ENCODE data around the gene SMYD2.
"Not testable (repeated sequence)": the region's sequence is repeated elsewhere in the genome, so short reads cannot be mapped to it uniquely, and the experiment has no call there.

SMYD2 gene

DNA sequence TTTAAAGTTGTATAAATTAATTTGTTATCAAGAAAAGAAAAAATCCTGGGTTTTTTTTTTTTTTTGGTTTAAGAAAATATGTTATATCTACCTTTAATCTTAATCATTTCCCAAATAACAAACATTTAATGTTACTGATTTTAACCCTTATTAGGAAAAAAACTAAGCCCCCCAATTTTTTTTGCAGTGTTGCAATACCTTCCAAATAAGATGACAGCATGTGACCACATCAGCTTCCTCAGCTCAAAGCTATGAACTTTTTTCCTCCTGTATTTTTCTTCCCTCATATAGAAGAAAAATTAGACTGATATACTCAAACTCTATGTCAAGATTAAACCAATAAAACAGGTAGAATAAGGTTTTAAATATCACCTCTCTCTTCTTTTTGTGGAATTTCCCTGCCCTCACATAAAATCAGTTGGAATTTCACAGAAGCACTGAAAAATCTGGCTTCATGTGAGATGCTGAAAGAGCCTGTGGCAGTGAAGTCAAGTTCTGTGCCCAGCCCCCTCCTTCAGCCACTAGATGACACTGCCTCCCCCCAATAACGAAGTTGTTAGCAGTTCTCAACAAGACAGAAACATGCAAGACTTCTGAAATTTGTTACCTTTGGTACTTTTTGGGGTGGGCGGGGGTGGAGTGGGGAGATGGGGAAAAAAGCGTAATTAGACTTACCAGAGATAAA is 9.6 kb upstream of the SMYD2 start:
- DNase-seq (ENCODE audit: low read depth in 2 of 2): no peak

- no peak for DNase-seq (ENCODE audit: low read depth in 2 of 2)
Measured at GRCh38 chr1:214271995-214272731, 8.8 kb upstream of the SMYD2 start.

DNA sequence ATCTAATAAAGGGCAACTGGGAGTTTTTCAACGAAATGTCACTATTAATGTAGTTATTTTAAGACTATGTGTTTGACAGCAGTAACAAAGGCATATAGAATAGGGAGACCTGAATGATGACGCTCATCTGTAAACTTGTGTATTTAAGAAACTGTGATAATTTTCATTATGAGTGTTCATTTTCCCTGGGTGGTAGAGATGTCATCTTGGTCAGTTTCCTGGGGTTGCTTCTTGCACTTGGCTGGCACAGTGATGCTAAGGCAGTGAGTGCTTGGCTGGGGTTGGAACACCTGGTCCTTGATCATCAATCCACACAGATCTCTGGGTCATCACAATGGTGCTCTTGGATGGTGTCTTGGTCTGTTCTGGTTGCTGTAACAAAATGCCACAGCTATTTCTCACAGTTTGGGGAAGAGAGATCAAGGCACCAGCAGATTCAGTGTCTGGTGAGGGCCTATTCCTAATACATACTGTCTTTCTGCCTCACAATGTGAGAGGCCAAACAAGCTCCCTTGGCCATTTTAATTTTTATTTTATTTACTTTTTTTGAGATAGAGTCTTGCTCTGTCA is 7.9 kb upstream of the SMYD2 start:
- no peak for DNase-seq (ENCODE audit: low read depth in 2 of 2)

GRCh38 chr1:214275700-214276099 is 5.3 kb upstream of the SMYD2 start:
- DNase-seq (ENCODE audit: low read depth in 2 of 2): not testable (repeated sequence)

- DNase-seq (ENCODE audit: low read depth in 2 of 2): no peak
Measured at GRCh38 chr1:214276786-214277185, 4.2 kb upstream of the SMYD2 start.

DNA sequence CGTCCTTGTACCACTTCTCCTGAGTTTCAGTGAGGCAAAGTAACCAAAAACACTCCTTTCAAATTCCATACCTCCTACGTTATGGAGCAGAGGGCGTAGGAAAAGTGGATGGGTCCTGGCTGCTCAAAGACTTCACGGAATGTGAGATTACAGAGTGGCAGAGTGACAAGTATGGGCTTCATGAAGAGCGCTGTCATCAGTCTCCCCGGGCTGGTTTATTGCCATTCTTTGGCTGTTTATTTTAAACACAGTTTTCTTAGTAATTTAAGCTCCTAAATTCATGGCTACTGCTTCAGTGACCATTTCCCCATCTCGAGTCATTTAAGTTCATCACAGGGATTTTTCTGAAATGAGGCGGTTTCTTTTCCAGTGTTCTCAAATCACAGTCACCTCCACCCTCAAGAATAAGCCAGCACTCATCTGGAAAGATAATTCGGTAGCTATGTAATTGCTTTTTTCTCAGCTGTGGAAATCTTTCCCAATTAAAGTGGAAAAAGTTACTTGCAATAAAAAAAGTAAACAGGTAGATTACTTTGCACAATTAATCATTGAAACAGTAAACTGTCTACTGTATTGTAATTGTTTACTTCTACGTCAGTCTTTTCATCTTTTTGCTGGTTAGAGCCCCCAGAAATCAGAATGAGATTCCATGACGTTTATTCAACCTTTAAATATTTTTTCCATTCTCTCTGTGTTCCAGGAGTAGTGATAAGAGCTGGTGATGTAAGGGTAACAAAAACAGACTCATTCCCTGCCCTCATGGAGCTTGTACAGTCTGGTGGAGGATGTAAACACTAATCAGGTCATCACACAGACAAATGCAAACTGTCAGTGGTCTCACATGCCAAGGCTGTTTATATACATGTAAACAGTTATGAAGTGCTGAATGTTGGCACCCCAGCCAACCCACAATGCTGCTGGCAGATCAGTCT is 3.0 kb upstream of the SMYD2 start:
- no peak for DNase-seq (ENCODE audit: low read depth in 2 of 2)

- DNase-seq (ENCODE audit: low read depth in 2 of 2): no peak
Measured at GRCh38 chr1:214280386-214281020, 456 bp upstream of the SMYD2 start.

- no peak for DNase-seq (ENCODE audit: low read depth in 2 of 2)
Measured at GRCh38 chr1:214281720-214282629, 1.0 kb downstream of the SMYD2 start.

DNA sequence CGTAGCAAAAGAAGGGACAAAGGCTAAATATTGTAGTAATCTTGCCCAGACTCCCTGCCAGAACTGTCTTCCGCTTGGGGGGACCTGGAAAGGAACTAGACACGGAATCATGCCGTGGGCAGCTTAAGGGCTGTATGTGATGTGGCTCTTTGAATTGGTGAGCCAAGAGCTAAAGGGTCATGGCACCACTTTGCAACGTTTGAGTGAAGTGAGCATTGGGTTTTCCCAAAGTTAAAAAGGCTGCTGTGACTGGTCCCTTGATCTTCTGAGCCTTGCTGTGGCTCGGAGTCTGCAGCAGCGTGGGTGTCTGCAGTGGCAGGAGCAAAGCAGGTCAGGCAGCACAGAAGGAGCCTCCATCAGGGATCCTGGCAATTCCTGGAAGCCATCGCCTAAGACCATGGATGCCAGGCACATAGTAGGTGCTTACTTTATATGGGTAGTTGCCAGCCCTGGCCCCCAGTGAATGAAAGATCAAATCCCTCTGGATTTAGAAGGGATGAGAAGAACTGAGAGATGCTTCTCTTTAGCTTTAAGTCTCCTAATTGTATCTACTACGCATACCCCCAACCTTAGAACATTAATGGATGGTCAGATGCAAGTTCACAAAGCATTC is 1.8 kb downstream of the SMYD2 start:
- DNase-seq (ENCODE audit: low read depth in 2 of 2): peak in 1 of 2 donors; percentile 4

DNA sequence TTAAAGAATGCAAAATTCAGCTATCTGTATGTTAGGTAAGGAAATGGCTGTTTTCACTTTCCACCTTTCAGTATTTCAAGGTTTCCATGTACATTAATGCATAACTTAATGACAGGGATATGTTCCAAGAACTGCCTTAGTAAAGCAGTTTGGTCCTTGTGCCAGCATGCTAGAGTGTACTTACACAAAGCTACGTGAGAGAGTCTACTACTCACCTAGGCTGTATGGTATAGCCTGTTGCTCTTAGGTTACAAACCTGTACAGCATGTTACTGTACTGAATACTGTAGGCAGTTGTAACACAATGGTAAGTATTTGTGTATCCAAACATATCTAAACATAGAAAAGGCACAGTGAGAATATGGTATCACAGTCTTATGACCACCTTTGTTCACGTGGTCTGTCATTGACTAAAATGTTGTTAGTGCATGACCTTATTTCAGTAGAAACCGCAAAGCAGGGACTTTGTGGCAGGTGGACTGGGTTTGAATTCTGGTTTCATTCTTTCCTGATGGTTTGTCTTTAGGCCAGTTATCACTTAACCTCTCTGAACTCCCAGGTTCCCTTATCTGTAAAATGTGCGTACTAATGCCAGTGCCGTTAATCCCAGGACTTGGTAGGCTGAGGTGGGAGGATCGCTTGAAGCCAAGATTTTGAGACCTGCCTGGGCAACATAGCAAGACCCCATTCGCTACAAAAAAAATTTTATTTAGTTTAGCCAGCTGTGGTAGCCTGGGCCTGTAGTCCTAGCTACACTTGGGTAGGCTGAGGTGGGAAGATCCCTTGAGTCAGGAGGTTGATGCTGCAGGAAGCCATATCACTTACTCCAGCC is 4.9 kb downstream of the SMYD2 start:
- no peak for DNase-seq (ENCODE audit: low read depth in 2 of 2)

- no peak for DNase-seq (ENCODE audit: low read depth in 2 of 2)
Measured at GRCh38 chr1:214287884-214288283, 6.9 kb downstream of the SMYD2 start.

DNA sequence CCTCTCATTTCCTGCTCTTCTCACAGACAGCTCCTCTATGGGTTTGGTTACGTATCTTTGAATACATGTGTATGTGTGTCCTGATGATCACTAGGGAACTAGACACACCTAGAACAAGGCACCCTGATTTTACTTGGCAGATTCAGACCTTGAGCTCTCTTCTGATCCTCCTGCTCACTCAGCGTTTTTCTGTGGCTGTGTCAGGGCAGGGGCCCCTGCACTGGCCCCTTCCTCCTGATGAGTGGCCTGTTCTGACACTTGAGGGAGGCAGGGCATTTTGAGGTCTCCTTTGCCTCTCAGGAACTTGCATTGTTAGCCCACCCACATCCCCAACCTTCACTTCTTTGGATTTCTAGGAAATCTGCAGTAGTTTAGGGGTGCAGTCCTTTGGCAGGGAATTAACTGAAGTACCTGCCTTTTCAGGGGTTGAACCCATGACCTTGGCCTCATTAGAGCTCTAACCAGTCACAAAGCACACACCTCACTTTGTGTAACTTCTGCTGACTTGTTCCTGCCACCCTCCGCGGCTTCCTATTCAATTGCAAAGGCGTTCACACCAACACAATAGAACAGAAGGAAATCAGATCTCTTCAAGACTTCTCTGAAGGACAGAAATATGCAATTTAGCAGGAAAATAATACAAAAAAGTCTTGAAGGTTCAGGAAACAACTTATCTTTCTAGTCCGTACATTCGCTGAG is 8.8 kb downstream of the SMYD2 start:
- DNase-seq (ENCODE audit: low read depth in 2 of 2): no peak

DNA sequence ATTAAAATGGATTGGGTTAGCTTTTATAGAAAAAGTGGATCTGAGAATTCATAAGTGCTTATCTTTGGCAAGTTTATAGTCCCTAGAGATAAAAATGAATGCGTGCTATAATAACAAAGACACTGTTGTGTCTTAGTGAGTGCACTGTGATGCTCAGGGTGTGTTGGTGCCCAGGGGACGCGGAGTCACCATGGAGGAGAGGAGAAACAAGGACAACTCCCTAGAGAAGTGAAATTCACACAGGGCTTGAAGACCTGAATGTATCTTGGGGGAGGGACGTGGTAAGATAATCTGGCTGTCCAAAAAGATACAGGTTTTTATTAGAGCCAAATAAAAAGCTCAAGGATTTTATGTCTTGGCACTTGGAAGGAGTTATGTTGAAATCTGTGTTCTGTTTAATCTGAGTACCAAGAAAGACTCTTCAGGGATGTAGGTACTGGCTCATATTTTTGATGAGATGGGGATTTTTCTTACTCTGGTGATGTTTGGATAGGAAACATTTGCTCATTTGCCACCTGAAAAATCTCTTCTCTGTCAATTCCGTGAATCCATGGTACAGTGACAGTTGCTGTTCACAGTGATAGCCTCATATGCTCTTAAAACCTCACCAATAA is 9.6 kb downstream of the SMYD2 start:
- no peak for DNase-seq (ENCODE audit: low read depth in 2 of 2)

DNA sequence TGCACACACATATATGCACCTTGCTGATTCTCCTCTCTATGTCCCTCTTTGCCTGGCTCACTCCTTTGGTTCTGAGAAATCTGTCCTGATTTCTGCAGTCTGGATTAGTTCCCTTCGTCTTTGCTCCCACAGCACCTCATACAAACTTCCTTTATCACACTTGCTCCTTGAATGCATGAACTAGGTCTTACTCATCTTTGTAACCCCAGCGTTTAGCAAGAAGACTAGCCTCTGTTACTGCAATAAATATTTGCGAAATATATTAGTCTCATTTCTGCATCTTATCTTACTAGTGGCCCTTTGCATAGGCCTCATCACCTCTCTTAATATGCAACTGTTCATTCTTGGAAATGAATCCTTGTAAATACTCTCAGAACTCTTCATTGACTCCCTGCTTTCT is 11.4 kb downstream of the SMYD2 start:
- no peak for DNase-seq (ENCODE audit: low read depth in 2 of 2)

DNA sequence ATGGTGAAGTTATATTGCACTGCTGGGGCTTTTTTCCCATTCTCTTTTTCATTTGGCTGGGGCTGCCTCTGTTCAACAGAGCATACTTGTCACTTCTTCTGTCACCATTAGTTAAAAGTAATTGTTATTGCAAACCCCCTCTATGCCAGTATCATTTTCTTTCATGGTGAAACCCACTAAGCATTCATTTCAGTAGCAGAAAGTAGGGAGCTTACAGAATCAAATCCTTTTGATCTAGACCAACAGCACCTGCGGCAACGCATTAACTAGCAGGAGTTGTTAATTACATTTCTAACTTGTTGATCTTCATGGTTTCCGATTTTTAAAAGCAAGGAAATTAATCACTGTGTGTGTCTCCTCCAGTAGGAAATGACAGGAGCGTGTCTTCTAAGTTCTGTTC is 15.0 kb downstream of the SMYD2 start:
- DNase-seq (ENCODE audit: low read depth in 2 of 2): no peak

GRCh38 chr1:214296860-214297745 is 16.1 kb downstream of the SMYD2 start:
- DNase-seq (ENCODE audit: low read depth in 2 of 2): no peak

GRCh38 chr1:214300149-214300780 is 19.3 kb downstream of the SMYD2 start:
- DNase-seq (ENCODE audit: low read depth in 2 of 2): no peak
